HepG2 (cell line): Measurements from ENCODE around the gene TDRD3. TPM values are rescaled to one million over a fixed set of nuclear protein-coding genes. Genes with fewer than 3 reads are reported as not detected.

Experiments
- ATAC-seq: fragments of 200-7000 bp; cut with Tn5 transposase; 3 replicates; pipeline ENCODE4 v1.9.1; 2020; ENCODE audit warnings: mild to moderate bottlenecking, moderate library complexity
- BruUV-seq: library from RNA; stranded (reverse); fragments of 400-500 nt; replicated peaks from 2 replicates; lab custom pipeline; 2021; lab: Mats Ljungman, UMichigan
- CTCF ChIA-PET: fragments of 300-600 bp; formaldehyde crosslinking; extraction: SDS; loops from one replicate; lab custom pipeline; 2021; ENCODE audit warnings: low total read pairs, inconsistent platforms, low intra/inter-chr PET ratio; lab: Yijun Ruan, JAX
- POLR2A ChIA-PET: fragments of 350-600 bp; sonication (Branson Sonifier 250); formaldehyde crosslinking; loops from one replicate; lab custom pipeline; 2020; ENCODE audit warnings: antibody characterized with exemption, inconsistent platforms; lab: Yijun Ruan, JAX
- DNase-seq: peaks from one replicate; pipeline ENCODE4 v3.0.0-alpha.2; 2015; ENCODE audit warnings: low spot score
- FAIRE-seq: peaks from 3 replicates; lab custom pipeline; 2011; peaks lifted over from hg19 to GRCh38; lab: Jason Lieb, UNC
- H2AFZ ChIP-seq: one replicate; pipeline ENCODE4 v1.6.1; 2011; ENCODE audit warnings: low read length, inconsistent platforms
- H3K27ac ChIP-seq: fragments of 300-600 bp; 3 replicates; pipeline ENCODE4 v1.8.0; 2011; ENCODE audit warnings: mixed run types, mild to moderate bottlenecking, mixed read lengths, low read length, inconsistent platforms; ENCODE audit not compliant: insufficient read depth; ENCODE audit errors: extremely low read length
- H3K27me3 ChIP-seq, 2 experiments: fragments of 200-600 bp in 1 of 2; 2 replicates in 1 of 2; 3 replicates in 1 of 2; pipeline versions ENCODE4 v1.6.0 to v1.8.0; 2011; ENCODE audit warnings: low read length in 2 of 2, mild to moderate bottlenecking in 2 of 2, moderate library complexity in 2 of 2, inconsistent platforms in 1 of 2; ENCODE audit not compliant: insufficient read depth in 2 of 2, control insufficient read depth in 1 of 2
- H3K36me3 ChIP-seq, 2 experiments: fragments of 200-600 bp in 1 of 2; replicated peaks in 1 of 2; 2 replicates in 1 of 2; 3 replicates in 1 of 2; pipeline versions ENCODE4 v1.5.1 to v1.8.0; 2011; ENCODE audit warnings: low read length in 2 of 2, inconsistent platforms in 1 of 2; ENCODE audit not compliant: insufficient read depth in 2 of 2, control insufficient read depth in 1 of 2
- H3K4me1 ChIP-seq: 2 replicates; pipeline ENCODE4 v1.5.1; 2012; ENCODE audit warnings: low read length, inconsistent platforms; ENCODE audit not compliant: insufficient read depth
- H3K4me2 ChIP-seq: 2 replicates; pipeline ENCODE4 v1.6.0; 2011; ENCODE audit warnings: low read depth, low read length, inconsistent platforms
- H3K4me3 ChIP-seq, 3 experiments: fragments of 200-600 bp in 1 of 3; sonication (generic), shearing (Covaris generic) in 1 of 3; replicated peaks in 1 of 3; 2 replicates each; pipeline ENCODE4 v1.5.1; 2011 to 2016; ENCODE audit warnings: low read length in 3 of 3, inconsistent platforms in 2 of 3, low read depth in 2 of 3, mild to moderate bottlenecking in 2 of 3, control low read depth in 1 of 3, mixed read lengths in 1 of 3; ENCODE audit not compliant: insufficient read depth in 1 of 3
- H3K79me2 ChIP-seq: one replicate; pipeline ENCODE4 v1.6.1; 2011; ENCODE audit warnings: low read length, inconsistent platforms; ENCODE audit not compliant: insufficient read depth
- H3K9ac ChIP-seq: 2 replicates; pipeline ENCODE4 v1.6.0; 2011; ENCODE audit warnings: mild to moderate bottlenecking, low read depth, low read length, inconsistent platforms; ENCODE audit not compliant: insufficient read depth
- H3K9me3 ChIP-seq: 2 replicates; pipeline ENCODE4 v1.5.1; 2012; ENCODE audit warnings: mild to moderate bottlenecking, low read length
- H4K20me1 ChIP-seq: 2 replicates; pipeline ENCODE4 v1.6.0; 2011; ENCODE audit warnings: inconsistent platforms, mild to moderate bottlenecking, low read length, moderate library complexity; ENCODE audit not compliant: insufficient read depth
- CTCF ChIP-seq: sonication (generic); formaldehyde crosslinking; IDR thresholded peaks from 2 replicates; pipeline ENCODE4 v1.5.0; 2020; ENCODE audit warnings: mild to moderate bottlenecking, missing genetic modification reagents, moderate library complexity
- ELF3 ChIP-seq: IDR thresholded peaks from 2 replicates; pipeline ENCODE4 v1.6.1; 2016; ENCODE audit warnings: missing genetic modification reagents, missing compliant biosample characterization
- HNRNPK ChIP-seq: fragments of 200-400 bp; formaldehyde crosslinking; IDR thresholded peaks from 2 replicates; pipeline ENCODE4 v1.6.1; 2018; ENCODE audit warnings: low read length, low read depth, moderate library complexity, mild to moderate bottlenecking; ENCODE audit not compliant: poor library complexity, severe bottlenecking
- KAT7 ChIP-seq: IDR thresholded peaks from 2 replicates; pipeline ENCODE4 v1.6.1; 2018; ENCODE audit warnings: borderline replicate concordance, missing compliant biosample characterization
- KLF6 ChIP-seq: IDR thresholded peaks from 2 replicates; pipeline ENCODE4 v1.8.0; 2016; ENCODE audit warnings: missing biosample characterization, missing genetic modification reagents
- NFYC ChIP-seq: IDR thresholded peaks from 2 replicates; pipeline ENCODE4 v1.6.1; 2016; ENCODE audit warnings: missing genetic modification reagents, missing compliant biosample characterization
- NR2C2 ChIP-seq: sonication (generic); formaldehyde crosslinking; IDR thresholded peaks from 2 replicates; pipeline ENCODE4 v1.4.0; 2020; ENCODE audit warnings: missing genetic modification reagents, mild to moderate bottlenecking, moderate library complexity, borderline replicate concordance
- ONECUT2 ChIP-seq: sonication (generic); formaldehyde crosslinking; IDR thresholded peaks from 2 replicates; pipeline ENCODE4 v1.4.0; 2020; ENCODE audit warnings: missing genetic modification reagents
- RAD21 ChIP-seq: fragments of 450-650 bp; formaldehyde crosslinking; IDR thresholded peaks from 2 replicates; pipeline ENCODE4 v1.5.0; 2020; ENCODE audit warnings: mild to moderate bottlenecking
- RNF2 ChIP-seq: fragments of 450-650 bp; conservative IDR thresholded peaks from 2 replicates; pipeline ENCODE4 v1.6.1; 2016; ENCODE audit warnings: low read depth
- SMC3 ChIP-seq: IDR thresholded peaks from 2 replicates; pipeline ENCODE4 v1.6.1; 2011; ENCODE audit warnings: low read length, improper control_type of control experiment
- STAG1 ChIP-seq: sonication (generic); formaldehyde crosslinking; IDR thresholded peaks from 2 replicates; pipeline ENCODE4 v1.4.0; 2020; ENCODE audit warnings: missing genetic modification reagents
- ZNF235 ChIP-seq: sonication (generic); formaldehyde crosslinking; IDR thresholded peaks from 2 replicates; pipeline ENCODE4 v1.8.1; 2023; ENCODE audit warnings: mild to moderate bottlenecking, missing genetic modification reagents, borderline replicate concordance
- ZNF354B ChIP-seq: sonication (generic); formaldehyde crosslinking; IDR thresholded peaks from 2 replicates; pipeline ENCODE4 v1.8.0; 2022; ENCODE audit warnings: mild to moderate bottlenecking, missing genetic modification reagents
- ZNF644 ChIP-seq: IDR thresholded peaks from 2 replicates; pipeline ENCODE4 v1.6.1; 2016; ENCODE audit warnings: low read depth
- in situ Hi-C: cut with HindIII; loops from 2 replicates; pipeline ENCODE4 v1.10.0; 2017; ENCODE audit warnings: low pct_unique_long_range_greater_than_20kb; ENCODE audit not compliant: extremely low pct_ligation_motif_present
- intact Hi-C: fragments of 100-400 bp; cut with micrococcal nuclease; formaldehyde crosslinking; loops from one replicate; pipeline ENCODE4 v1.10.0; 2022; ENCODE audit not compliant: unreplicated experiment
- polyA plus RNA-seq, 8 experiments: library from polyadenylated mRNA; depleted of rRNA in 3 of 8; stranded (reverse) in 7 of 8; unstranded in 1 of 8; fragments of >200 nt; fragmentation: Illumina TruSeq in 4 of 8; extraction: Trizol in 4 of 8; gene quantifications; 2 replicates each; pipeline versions ENCODE4 v1.2.1 to v1.2.3, GENCODE V29; 2011 to 2016; ENCODE audit warnings: low read depth in 4 of 8, missing spikeins in 1 of 8, mixed read lengths in 1 of 8; ENCODE audit not compliant: insufficient read depth in 1 of 8
- total RNA-seq, 5 experiments: library from RNA; depleted of rRNA; stranded (reverse); fragments of >200 nt; fragmentation: Illumina TruSeq; extraction: Trizol; gene quantifications; 2 replicates each; pipeline ENCODE4 v1.2.3, GENCODE V29; 2016; ENCODE audit warnings: low read depth in 1 of 5

The TDRD3 gene
- total and polyA plus RNA-seq, 2 of the 13 experiments (the other 11 are each of a cell fraction or from before 2014, with no cell fraction given): 4.7 to 11.8 TPM

GRCh38 chr13:60431108-60431700 is 34.2 kb downstream of the TDRD3 start:
- Histone ChIP-seq H3K4me1 (no peaks in the 10 kb centered on the region), H3K79me2 (no peaks in the 10 kb centered on the region), H3K9ac (no peak overlapping the region), H4K20me1 (no peaks in the 10 kb centered on the region), H3K4me3 (no peak overlapping the region), H2AFZ (no peak overlapping the region), H3K36me3 (no peaks in the 10 kb centered on the region), H3K4me2 (no peak overlapping the region), H3K27ac (no peak overlapping the region), H3K9me3 (no peaks in the 10 kb centered on the region), H3K27me3 (no peaks in the 10 kb centered on the region)
- POLR2A ChIA-PET: interaction anchor here (0.8 kb wide), 1 partner anchor 35 kb away, joined by 3 read pairs; the partner anchor contains the start of gene TDRD3
- ATAC-seq (peak; percentile 80), DNase-seq (peak; percentile 47), FAIRE-seq (peak; percentile 12)
- BruUV-seq: no TSS peak
- intact Hi-C loops: loop anchor here (5.0 to 10.0 kb wide), 2 partner anchors 749 to 1036 kb away; no protein-coding TSS in a partner anchor
- CTCF ChIA-PET: interaction anchor here (0.9 to 1.5 kb wide), 4 partner anchors 42 to 752 kb away, joined by 3 to 5 read pairs (median 3); no protein-coding TSS in a partner anchor
- TF ChIP-seq HNRNPK (no peak), CTCF (peak; percentile 72), RAD21 (CRISPR knock-in tag) (peak; percentile 58; the same call in 1 of the 2 replicates), KLF6 (no peak), STAG1 (CRISPR knock-in tag) (peak; percentile 80), ZNF235 (CRISPR knock-in tag) (no peak), ONECUT2 (CRISPR knock-in tag) (no peak), KAT7 (CRISPR knock-in tag) (no peak), ELF3 (peak; percentile 21; the same call in 1 of the 2 replicates), ZNF644 (CRISPR knock-in tag) (no peak), SMC3 (peak; percentile 58), RNF2 (no peak), ZNF354B (CRISPR knock-in tag) (no peak), NR2C2 (CRISPR knock-in tag) (no peak), NFYC (no peak)
- in situ Hi-C loops: no loop called here
